Measurements from ENCODE around the gene TBX5.

- TF ChIP-seq CTCF (IDR thresholded peaks at IDR 0.05) (no peak), EP300 (IDR thresholded peaks at IDR 0.05) (no peak)
Observed at GRCh38 chr12:114404083-114404925, 1.6 kb downstream of the TBX5 start.
